ENCODE data around the gene DRD4. TPM values are rescaled to one million over a fixed set of nuclear protein-coding genes. Genes with fewer than 3 reads are reported as not detected.

Gene DRD4
- total RNA-seq, 2 experiments from 2014 or later = 0.42 to 0.76 TPM

- ChIA-PET CTCF (no interaction called here), POLR2A (no interaction called here)
- no peak overlapping the region for H3K27ac Mint-ChIP-seq
- H3K36me3 Mint-ChIP-seq (ENCODE audit: low read depth) = peaks cover 61% of the 10 kb centered on the region
- H3K27me3 Mint-ChIP-seq (ENCODE audit: low read depth) = no peaks in the 10 kb centered on the region
- ATAC-seq (no peak), DNase-seq (no peak)
- peaks cover 26% of the 10 kb centered on the region for H3K4me1 Mint-ChIP-seq (ENCODE audit: low read depth)
- H3K4me3 Mint-ChIP-seq = no peak overlapping the region
- H3K9me3 Mint-ChIP-seq (ENCODE audit: insufficient read depth) = no peaks in the 10 kb centered on the region
These were observed 38.9 kb upstream of the DRD4 start for GRCh38 chr11:598005-598680.

GRCh38 chr11:601573-602245 lies 35.4 kb upstream of the DRD4 start:
- ChIA-PET CTCF (interaction anchor here (0.8 kb wide), 1 partner anchor 47 kb away, joined by 4 read pairs; no protein-coding TSS in a partner anchor), POLR2A (no interaction called here)
- Mint-ChIP-seq H3K27ac (no peak overlapping the region), H3K4me1 (ENCODE audit: low read depth) (peaks cover 6% of the 10 kb centered on the region), H3K27me3 (ENCODE audit: low read depth) (no peaks in the 10 kb centered on the region), H3K36me3 (ENCODE audit: low read depth) (peaks cover 46% of the 10 kb centered on the region), H3K4me3 (no peak overlapping the region), H3K9me3 (ENCODE audit: insufficient read depth) (no peaks in the 10 kb centered on the region)
- DNase-seq = no peak
- ATAC-seq = no peak

- ATAC-seq = no peak
- H3K36me3 Mint-ChIP-seq (ENCODE audit: low read depth) = peaks cover 48% of the 10 kb centered on the region
- POLR2A ChIA-PET = no interaction called here
- no peaks in the 10 kb centered on the region for H3K9me3 Mint-ChIP-seq (ENCODE audit: insufficient read depth)
- no peak overlapping the region for H3K4me3 Mint-ChIP-seq
- no peaks in the 10 kb centered on the region for H3K4me1 Mint-ChIP-seq (ENCODE audit: low read depth)
- CTCF ChIA-PET = no interaction called here
- H3K27ac Mint-ChIP-seq = no peak overlapping the region
- H3K27me3 Mint-ChIP-seq (ENCODE audit: low read depth) = no peaks in the 10 kb centered on the region
- no peak for DNase-seq
These were observed 33.9 kb upstream of the DRD4 start for GRCh38 chr11:603154-603553.

- DNase-seq (no peak), ATAC-seq (no peak)
- H3K36me3 Mint-ChIP-seq (ENCODE audit: low read depth) = peaks cover 41% of the 10 kb centered on the region
- H3K27ac Mint-ChIP-seq = no peak overlapping the region
- H3K4me1 Mint-ChIP-seq (ENCODE audit: low read depth) = no peaks in the 10 kb centered on the region
- POLR2A ChIA-PET = no interaction called here
- H3K9me3 Mint-ChIP-seq (ENCODE audit: insufficient read depth) = no peaks in the 10 kb centered on the region
- no peaks in the 10 kb centered on the region for H3K27me3 Mint-ChIP-seq (ENCODE audit: low read depth)
- no peak overlapping the region for H3K4me3 Mint-ChIP-seq
- CTCF ChIA-PET = interaction anchor here (1.2 kb wide), 1 partner anchor 18 kb away, joined by 3 read pairs; no protein-coding TSS in a partner anchor
These were observed 31.6 kb upstream of the DRD4 start for GRCh38 chr11:605286-606129.

GRCh38 chr11:606245-606644 lies 30.8 kb upstream of the DRD4 start:
- Mint-ChIP-seq H3K36me3 (ENCODE audit: low read depth) (peaks cover 46% of the 10 kb centered on the region), H3K4me3 (no peak overlapping the region), H3K4me1 (ENCODE audit: low read depth) (no peaks in the 10 kb centered on the region), H3K9me3 (ENCODE audit: insufficient read depth) (no peaks in the 10 kb centered on the region), H3K27ac (no peak overlapping the region), H3K27me3 (ENCODE audit: low read depth) (no peaks in the 10 kb centered on the region)
- DNase-seq (no peak), ATAC-seq (no peak)
- ChIA-PET CTCF (no interaction called here), POLR2A (no interaction called here)

- Mint-ChIP-seq H3K27ac (peak overlapping the region; percentile 72), H3K27me3 (ENCODE audit: low read depth) (no peaks in the 10 kb centered on the region), H3K4me1 (ENCODE audit: low read depth) (peaks cover 2% of the 10 kb centered on the region), H3K36me3 (ENCODE audit: low read depth) (peaks cover 44% of the 10 kb centered on the region), H3K9me3 (ENCODE audit: insufficient read depth) (no peaks in the 10 kb centered on the region), H3K4me3 (no peak overlapping the region)
- ChIA-PET CTCF (no interaction called here), POLR2A (no interaction called here)
- no peak for DNase-seq
- no peak for ATAC-seq
These were observed 29.9 kb upstream of the DRD4 start for GRCh38 chr11:607020-607780.

- POLR2A ChIA-PET = interaction anchor here (0.7 kb wide), 1 partner anchor 20 kb away, joined by 3 read pairs; no protein-coding TSS in a partner anchor
- H3K27me3 Mint-ChIP-seq (ENCODE audit: low read depth) = no peaks in the 10 kb centered on the region
- CTCF ChIA-PET = interaction anchor here (1.2 kb wide), 1 partner anchor 54 kb away, joined by 3 read pairs; no protein-coding TSS in a partner anchor
- DNase-seq = no peak
- H3K9me3 Mint-ChIP-seq (ENCODE audit: insufficient read depth) = no peaks in the 10 kb centered on the region
- H3K27ac Mint-ChIP-seq = no peak overlapping the region
- peaks cover 6% of the 10 kb centered on the region for H3K4me1 Mint-ChIP-seq (ENCODE audit: low read depth)
- no peak overlapping the region for H3K4me3 Mint-ChIP-seq
- peaks cover 46% of the 10 kb centered on the region for H3K36me3 Mint-ChIP-seq (ENCODE audit: low read depth)
- no peak for ATAC-seq
These were observed 29.0 kb upstream of the DRD4 start for GRCh38 chr11:607971-608659.

- ATAC-seq (no peak), DNase-seq (no peak)
- peaks cover 50% of the 10 kb centered on the region for H3K36me3 Mint-ChIP-seq (ENCODE audit: low read depth)
- ChIA-PET POLR2A (interaction anchor here (0.7 kb wide), 1 partner anchor 21 kb away, joined by 3 read pairs; no protein-coding TSS in a partner anchor), CTCF (interaction anchor here (1.2 kb wide), 1 partner anchor 54 kb away, joined by 3 read pairs; no protein-coding TSS in a partner anchor)
- H3K9me3 Mint-ChIP-seq (ENCODE audit: insufficient read depth) = no peaks in the 10 kb centered on the region
- no peak overlapping the region for H3K27ac Mint-ChIP-seq
- H3K4me3 Mint-ChIP-seq = no peak overlapping the region
- no peaks in the 10 kb centered on the region for H3K27me3 Mint-ChIP-seq (ENCODE audit: low read depth)
- peaks cover 10% of the 10 kb centered on the region for H3K4me1 Mint-ChIP-seq (ENCODE audit: low read depth)
These were observed 28.2 kb upstream of the DRD4 start for GRCh38 chr11:608791-609251.

GRCh38 chr11:609341-609811 lies 27.7 kb upstream of the DRD4 start:
- Mint-ChIP-seq H3K27me3 (ENCODE audit: low read depth) (no peaks in the 10 kb centered on the region), H3K27ac (no peak overlapping the region), H3K36me3 (ENCODE audit: low read depth) (peaks cover 51% of the 10 kb centered on the region), H3K4me3 (no peak overlapping the region), H3K9me3 (ENCODE audit: insufficient read depth) (no peaks in the 10 kb centered on the region), H3K4me1 (ENCODE audit: low read depth) (peaks cover 16% of the 10 kb centered on the region)
- ChIA-PET POLR2A (no interaction called here), CTCF (no interaction called here)
- ATAC-seq = no peak
- no peak for DNase-seq

GRCh38 chr11:610146-610801 lies 26.8 kb upstream of the DRD4 start:
- Mint-ChIP-seq H3K36me3 (ENCODE audit: low read depth) (peaks cover 52% of the 10 kb centered on the region), H3K27ac (no peak overlapping the region)

More at GRCh38 chr11:610146-610801, 26.8 kb upstream of the DRD4 start:
- DNase-seq (no peak), ATAC-seq (no peak)
- peaks cover 18% of the 10 kb centered on the region for H3K4me1 Mint-ChIP-seq (ENCODE audit: low read depth)
- ChIA-PET POLR2A (interaction anchor here (0.9 kb wide), 1 partner anchor 46 kb away, joined by 3 read pairs; no protein-coding TSS in a partner anchor), CTCF (no interaction called here)
- no peaks in the 10 kb centered on the region for H3K27me3 Mint-ChIP-seq (ENCODE audit: low read depth)
- H3K4me3 Mint-ChIP-seq = no peak overlapping the region
- H3K9me3 Mint-ChIP-seq (ENCODE audit: insufficient read depth) = no peaks in the 10 kb centered on the region

Measured in activated CD8-positive, alpha-beta T cell treated with anti-CD3 and anti-CD28 coated beads, Interleukin-2, amount 10 ng/mL, durations not matched to agents 7 days and 5 days (primary cell).